ENCODE results near the gene TSPAN6.

TSPAN6 gene

DNA sequence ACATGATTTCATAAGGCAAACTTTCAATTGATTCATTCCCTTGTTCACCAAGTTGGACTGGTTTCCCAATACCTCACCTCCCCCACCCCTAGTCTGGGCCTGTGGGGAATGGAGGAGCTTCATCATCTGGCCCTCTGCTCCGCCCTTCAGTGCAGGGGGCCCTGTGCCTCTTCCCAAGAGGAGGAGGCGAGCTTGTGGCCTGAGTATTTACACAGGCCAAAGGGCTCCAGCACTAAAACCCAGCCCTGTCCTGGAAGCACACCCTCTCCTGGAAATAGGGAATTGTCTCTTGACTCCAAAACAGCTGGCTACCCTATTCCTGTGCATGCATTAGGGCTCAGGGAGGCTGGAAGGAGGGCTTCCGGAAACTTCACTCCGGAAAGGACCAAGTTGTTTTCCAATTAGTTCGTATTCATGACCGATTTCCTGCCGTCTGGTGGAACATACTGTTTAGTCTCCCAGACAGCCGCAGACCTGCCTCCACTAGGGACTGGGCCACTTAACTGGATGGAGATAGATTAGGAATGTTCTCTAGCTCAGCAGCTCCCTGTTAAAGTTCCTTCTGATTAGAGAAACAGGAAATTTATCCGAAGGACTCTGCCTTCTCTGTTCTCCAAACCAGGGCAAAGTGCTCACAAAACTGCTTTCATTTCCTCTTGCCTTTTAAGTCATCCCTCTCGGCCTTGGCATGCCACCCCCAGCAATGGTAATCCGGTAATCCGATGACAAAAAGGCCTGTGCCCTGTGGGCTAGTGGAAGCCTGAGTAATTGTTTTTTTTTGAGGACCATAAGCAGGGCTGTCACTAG is 13.1 kb upstream of the TSPAN6 start:
- Histone ChIP-seq H3K4me2 (ENCODE audit: low read depth, low read length, poor library complexity, severe bottlenecking) (no peak overlapping the region), H2AFZ (ENCODE audit: low read length) (no peak overlapping the region), H3K4me1 (ENCODE audit: insufficient read depth, low read length, poor library complexity, severe bottlenecking) (no peaks in the 10 kb centered on the region), H3K9me3 (ENCODE audit: insufficient read depth, low read depth, low read length) (no peaks in the 10 kb centered on the region), H3K36me3 (ENCODE audit: insufficient read depth, low read length) (no peaks in the 10 kb centered on the region), H3F3A (ENCODE audit: low read depth) (no peaks in the 10 kb centered on the region), H3K4me3 (ENCODE audit: low read length, poor library complexity, severe bottlenecking) (no peak overlapping the region), H3K79me2 (ENCODE audit: insufficient read depth, low read length) (no peaks in the 10 kb centered on the region), H3K9me2 (replicated peaks; ENCODE audit: low read depth, low read length) (no peaks in the 10 kb centered on the region), H3K9ac (ENCODE audit: low read depth, low read length, poor library complexity, severe bottlenecking) (no peak overlapping the region), H4K20me1 (ENCODE audit: insufficient read depth, low read length, poor library complexity, severe bottlenecking) (no peaks in the 10 kb centered on the region), H3K27me3 (ENCODE audit: insufficient read depth, low read length, poor library complexity, severe bottlenecking) (no peaks in the 10 kb centered on the region)
- no peak for TF ChIP-seq EZH2phosphoT487 (IDR thresholded peaks at IDR 0.05; ENCODE audit: borderline replicate concordance)
- TF ChIP-seq, protein P1, sequence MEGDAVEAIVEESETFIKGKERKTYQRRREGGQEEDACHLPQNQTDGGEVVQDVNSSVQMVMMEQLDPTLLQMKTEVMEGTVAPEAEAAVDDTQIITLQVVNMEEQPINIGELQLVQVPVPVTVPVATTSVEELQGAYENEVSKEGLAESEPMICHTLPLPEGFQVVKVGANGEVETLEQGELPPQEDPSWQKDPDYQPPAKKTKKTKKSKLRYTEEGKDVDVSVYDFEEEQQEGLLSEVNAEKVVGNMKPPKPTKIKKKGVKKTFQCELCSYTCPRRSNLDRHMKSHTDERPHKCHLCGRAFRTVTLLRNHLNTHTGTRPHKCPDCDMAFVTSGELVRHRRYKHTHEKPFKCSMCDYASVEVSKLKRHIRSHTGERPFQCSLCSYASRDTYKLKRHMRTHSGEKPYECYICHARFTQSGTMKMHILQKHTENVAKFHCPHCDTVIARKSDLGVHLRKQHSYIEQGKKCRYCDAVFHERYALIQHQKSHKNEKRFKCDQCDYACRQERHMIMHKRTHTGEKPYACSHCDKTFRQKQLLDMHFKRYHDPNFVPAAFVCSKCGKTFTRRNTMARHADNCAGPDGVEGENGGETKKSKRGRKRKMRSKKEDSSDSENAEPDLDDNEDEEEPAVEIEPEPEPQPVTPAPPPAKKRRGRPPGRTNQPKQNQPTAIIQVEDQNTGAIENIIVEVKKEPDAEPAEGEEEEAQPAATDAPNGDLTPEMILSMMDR (conservative IDR thresholded peaks at IDR 0.05; ENCODE audit: low read length), result no peak

DNA sequence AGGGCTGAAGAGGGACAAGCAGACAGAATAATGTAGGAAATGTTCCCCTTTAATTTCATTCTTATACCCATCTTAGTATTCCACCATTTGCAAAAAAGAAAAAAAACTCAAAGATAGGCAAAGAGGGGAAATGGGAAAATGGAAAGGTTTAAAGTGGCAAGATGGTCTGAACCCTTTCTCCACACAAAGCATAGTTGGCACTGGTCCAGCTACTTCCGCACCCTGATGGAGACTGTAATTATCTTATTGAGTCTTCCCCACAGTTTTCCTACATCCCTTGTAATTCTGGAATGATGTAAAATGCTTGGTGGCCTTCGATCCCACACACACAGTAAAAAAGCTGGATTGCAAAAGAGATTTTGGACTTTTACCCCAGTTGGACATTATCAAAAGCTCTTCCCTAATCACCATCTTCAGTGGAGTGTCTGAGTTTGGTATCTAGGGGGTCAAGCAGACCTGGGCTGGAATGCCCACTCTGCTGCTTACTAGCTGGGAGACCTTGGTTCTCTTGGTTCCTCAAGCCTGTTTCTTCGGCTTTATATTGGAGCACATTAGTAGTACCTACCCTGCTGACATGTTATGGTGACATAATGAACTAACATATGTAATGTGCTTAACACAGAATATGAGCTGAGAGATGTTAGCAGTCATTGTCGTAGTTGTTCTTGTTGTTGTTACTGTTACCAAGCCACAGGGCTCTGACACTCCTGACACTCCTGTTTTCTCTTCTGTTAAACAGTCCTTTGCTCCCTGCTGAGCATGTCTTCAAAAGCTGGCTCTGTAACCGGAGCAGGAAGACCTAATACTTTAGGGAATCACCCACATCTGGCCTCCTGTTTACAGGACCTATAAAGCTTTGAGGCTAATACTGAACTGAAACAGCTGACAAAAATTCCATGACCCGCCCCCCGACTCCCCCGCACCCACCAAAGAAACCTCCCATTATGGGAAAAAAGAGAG is 12.1 kb upstream of the TSPAN6 start:
- TF ChIP-seq, protein P1 (conservative IDR thresholded peaks at IDR 0.05; ENCODE audit: low read length), result no peak
- TF ChIP-seq EZH2phosphoT487 (IDR thresholded peaks at IDR 0.05; ENCODE audit: borderline replicate concordance), result no peak
- Histone ChIP-seq H3K9me3 (ENCODE audit: insufficient read depth, low read depth, low read length) (no peaks in the 10 kb centered on the region), H3K4me3 (ENCODE audit: low read length, poor library complexity, severe bottlenecking) (no peak overlapping the region), H3K9me2 (replicated peaks; ENCODE audit: low read depth, low read length) (no peaks in the 10 kb centered on the region), H3K4me1 (ENCODE audit: insufficient read depth, low read length, poor library complexity, severe bottlenecking) (no peaks in the 10 kb centered on the region), H3K27me3 (ENCODE audit: insufficient read depth, low read length, poor library complexity, severe bottlenecking) (no peaks in the 10 kb centered on the region), H4K20me1 (ENCODE audit: insufficient read depth, low read length, poor library complexity, severe bottlenecking) (no peaks in the 10 kb centered on the region), H2AFZ (ENCODE audit: low read length) (no peak overlapping the region), H3K4me2 (ENCODE audit: low read depth, low read length, poor library complexity, severe bottlenecking) (no peak overlapping the region), H3K9ac (ENCODE audit: low read depth, low read length, poor library complexity, severe bottlenecking) (no peak overlapping the region), H3F3A (ENCODE audit: low read depth) (no peaks in the 10 kb centered on the region), H3K36me3 (ENCODE audit: insufficient read depth, low read length) (no peaks in the 10 kb centered on the region), H3K79me2 (ENCODE audit: insufficient read depth, low read length) (no peaks in the 10 kb centered on the region)

DNA sequence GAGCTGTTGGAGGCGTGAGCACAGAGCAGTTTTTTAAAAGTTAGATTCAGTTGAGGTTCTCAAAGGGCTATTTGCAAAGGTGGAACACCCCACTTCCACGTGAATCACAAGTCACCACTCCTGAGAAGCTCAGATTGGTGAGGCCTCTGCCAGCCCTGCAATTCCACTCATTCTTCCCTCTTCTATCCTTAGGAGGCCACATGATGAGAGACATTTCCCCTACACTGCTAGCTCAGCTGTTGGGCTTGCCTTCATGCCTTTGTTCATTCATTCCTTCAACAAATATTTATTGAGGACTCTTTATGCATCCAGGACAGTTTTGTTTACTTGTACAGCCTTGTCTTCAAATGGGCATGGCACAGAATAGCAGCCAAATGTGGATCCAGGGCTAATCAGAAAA is 11.1 kb upstream of the TSPAN6 start:
- Histone ChIP-seq H3K9me2 (replicated peaks; ENCODE audit: low read depth, low read length) (no peaks in the 10 kb centered on the region), H3K79me2 (ENCODE audit: insufficient read depth, low read length) (no peaks in the 10 kb centered on the region), H3F3A (ENCODE audit: low read depth) (no peaks in the 10 kb centered on the region), H3K4me2 (ENCODE audit: low read depth, low read length, poor library complexity, severe bottlenecking) (no peak overlapping the region), H3K4me1 (ENCODE audit: insufficient read depth, low read length, poor library complexity, severe bottlenecking) (no peaks in the 10 kb centered on the region), H3K9ac (ENCODE audit: low read depth, low read length, poor library complexity, severe bottlenecking) (no peak overlapping the region), H2AFZ (ENCODE audit: low read length) (no peak overlapping the region), H3K36me3 (ENCODE audit: insufficient read depth, low read length) (no peaks in the 10 kb centered on the region), H3K27me3 (ENCODE audit: insufficient read depth, low read length, poor library complexity, severe bottlenecking) (no peaks in the 10 kb centered on the region), H3K9me3 (ENCODE audit: insufficient read depth, low read depth, low read length) (no peaks in the 10 kb centered on the region), H3K4me3 (ENCODE audit: low read length, poor library complexity, severe bottlenecking) (no peak overlapping the region), H4K20me1 (ENCODE audit: insufficient read depth, low read length, poor library complexity, severe bottlenecking) (no peaks in the 10 kb centered on the region)
- no peak for TF ChIP-seq EZH2phosphoT487 (IDR thresholded peaks at IDR 0.05; ENCODE audit: borderline replicate concordance)
- TF ChIP-seq, protein P1 (conservative IDR thresholded peaks at IDR 0.05; ENCODE audit: low read length), result no peak
